Vagina (tissue), 2 donors: ENCODE results near the gene USP54.

Source experiments
- POLR2AphosphoS5 ChIP-seq, 2 donors: sonication (generic); formaldehyde crosslinking; IDR thresholded peaks; one replicate each; pipeline ENCODE4 v1.9.0; 2017; ENCODE audit warnings: antibody characterized with exemption in 2 of 2, mild to moderate bottlenecking in 2 of 2, low read depth in 1 of 2; ENCODE audit not compliant: insufficient read depth in 1 of 2
- TF ChIP-seq, protein P1 (sequence below), 3 experiments: fragments of 450-650 bp in 2 of 3; fragments of 200-600 bp in 1 of 3; sonication (generic) in 1 of 3; IDR thresholded peaks; one replicate each; pipeline ENCODE4 v1.5.1; 2017 to 2019; ENCODE audit warnings: antibody characterized with exemption in 3 of 3, mild to moderate bottlenecking in 2 of 3, moderate library complexity in 2 of 3

DNA sequence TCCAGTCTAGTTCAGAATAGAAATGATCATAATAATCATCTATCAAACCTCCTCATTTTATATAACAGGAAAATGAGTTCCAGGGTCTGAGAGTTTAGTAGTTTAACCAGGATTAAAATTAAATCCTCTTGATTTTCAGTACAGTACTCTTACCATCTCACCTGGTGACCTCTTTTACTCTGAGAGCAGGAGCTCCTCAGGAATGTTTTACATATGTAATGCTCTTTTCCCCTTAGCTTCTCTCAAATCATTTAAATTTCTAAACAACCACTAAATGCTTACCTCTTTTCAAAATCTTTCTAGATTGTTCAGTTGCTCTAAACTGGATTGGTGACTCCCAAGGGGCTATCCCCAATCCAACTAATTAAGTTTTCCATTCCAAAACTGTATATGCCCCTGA, 85.1 kb downstream of the USP54 start:
- TF ChIP-seq, protein P1, sequence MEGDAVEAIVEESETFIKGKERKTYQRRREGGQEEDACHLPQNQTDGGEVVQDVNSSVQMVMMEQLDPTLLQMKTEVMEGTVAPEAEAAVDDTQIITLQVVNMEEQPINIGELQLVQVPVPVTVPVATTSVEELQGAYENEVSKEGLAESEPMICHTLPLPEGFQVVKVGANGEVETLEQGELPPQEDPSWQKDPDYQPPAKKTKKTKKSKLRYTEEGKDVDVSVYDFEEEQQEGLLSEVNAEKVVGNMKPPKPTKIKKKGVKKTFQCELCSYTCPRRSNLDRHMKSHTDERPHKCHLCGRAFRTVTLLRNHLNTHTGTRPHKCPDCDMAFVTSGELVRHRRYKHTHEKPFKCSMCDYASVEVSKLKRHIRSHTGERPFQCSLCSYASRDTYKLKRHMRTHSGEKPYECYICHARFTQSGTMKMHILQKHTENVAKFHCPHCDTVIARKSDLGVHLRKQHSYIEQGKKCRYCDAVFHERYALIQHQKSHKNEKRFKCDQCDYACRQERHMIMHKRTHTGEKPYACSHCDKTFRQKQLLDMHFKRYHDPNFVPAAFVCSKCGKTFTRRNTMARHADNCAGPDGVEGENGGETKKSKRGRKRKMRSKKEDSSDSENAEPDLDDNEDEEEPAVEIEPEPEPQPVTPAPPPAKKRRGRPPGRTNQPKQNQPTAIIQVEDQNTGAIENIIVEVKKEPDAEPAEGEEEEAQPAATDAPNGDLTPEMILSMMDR (IDR thresholded peaks at IDR 0.05) = no peak
- no peak for TF ChIP-seq POLR2AphosphoS5 (IDR thresholded peaks at IDR 0.05; ENCODE audit: insufficient read depth in 1 of 2, low read depth in 1 of 2)
